HCT116 (cell line): Measurements from ENCODE around the gene SETD6. TPM values are rescaled to one million over a fixed set of nuclear protein-coding genes. Genes with fewer than 3 reads are reported as not detected.

Experiments
- ATAC-seq: fragments of 200-7000 bp; cut with Tn5 transposase; 2 replicates; pipeline ENCODE4 v1.9.1; 2020; ENCODE audit warnings: mild to moderate bottlenecking, moderate library complexity
- BruUV-seq: library from RNA; stranded (reverse); fragments of 400-500 nt; replicated peaks from 2 replicates; lab custom pipeline; 2021; lab: Mats Ljungman, UMichigan
- CTCF ChIA-PET: fragments of 300-600 bp; sonication (Branson Sonifier 250); formaldehyde crosslinking; loops from one replicate; lab custom pipeline; 2021; ENCODE audit warnings: antibody characterized with exemption; lab: Charles Lee
- POLR2A ChIA-PET: fragments of 300-600, 350-600 bp; sonication (Branson Sonifier 250); formaldehyde crosslinking; loops from one replicate; lab custom pipeline; 2021; ENCODE audit warnings: antibody characterized with exemption; lab: Charles Lee
- RAD21 ChIA-PET, 2 experiments: fragments of 300-600 bp; sonication (Branson Sonifier 250); formaldehyde crosslinking; loops; one replicate each; lab custom pipeline; 2023; ENCODE audit warnings: low total read pairs in 2 of 2; ENCODE audit not compliant: uncharacterized antibody in 2 of 2, unreplicated experiment in 2 of 2, low non-redundant PET in 1 of 2; lab: Charles Lee
- DNase-seq: peaks from one replicate; pipeline ENCODE4 v3.0.0-alpha.2; 2010; ENCODE audit warnings: low read depth, low spot score
- H2AFZ ChIP-seq: fragments of 200-600 bp; shearing (Covaris generic), sonication (generic); 2 replicates; pipeline ENCODE4 v1.6.1; 2017; ENCODE audit warnings: low read depth, mixed run types, mixed read lengths, antibody characterized with exemption, low read length; ENCODE audit not compliant: poor library complexity, severe bottlenecking
- H3K27ac ChIP-seq: 2 replicates; pipeline ENCODE4 v1.5.1; 2012; ENCODE audit warnings: low read depth, low read length
- H3K27me3 ChIP-seq: fragments of 200-600 bp; sonication (generic); 2 replicates; pipeline ENCODE4 v1.6.1; 2016; ENCODE audit warnings: mixed run types, low read length, mixed read lengths; ENCODE audit not compliant: insufficient read depth
- H3K36me3 ChIP-seq, 2 experiments: fragments of 200-500 bp in 1 of 2; fragments of 200-600 bp in 1 of 2; sonication (Bioruptor generic) in 1 of 2; sonication (generic) in 1 of 2; 2 replicates each; pipeline versions ENCODE4 v1.5.1 to v1.6.1; 2014 to 2016; ENCODE audit warnings: low read length in 2 of 2, inconsistent platforms in 1 of 2, mixed read lengths in 1 of 2, mixed run types in 1 of 2; ENCODE audit not compliant: insufficient read depth in 2 of 2, control insufficient read depth in 1 of 2
- H3K4me1 ChIP-seq, 2 experiments: fragments of 200-600 bp in 1 of 2; sonication (generic) in 1 of 2; 2 replicates each; pipeline versions ENCODE4 v1.5.1 to v1.6.1; 2012 to 2017; ENCODE audit warnings: low read length in 2 of 2, inconsistent platforms in 1 of 2, mild to moderate bottlenecking in 1 of 2, mixed read lengths in 1 of 2, mixed run types in 1 of 2, moderate library complexity in 1 of 2; ENCODE audit not compliant: insufficient read depth in 2 of 2, control insufficient read depth in 1 of 2
- H3K4me2 ChIP-seq: fragments of 200-600 bp; sonication (generic); 2 replicates; pipeline ENCODE4 v1.6.1; 2017; ENCODE audit warnings: mixed run types, low read length, mixed read lengths
- H3K4me3 ChIP-seq, 2 experiments: fragments of 200-600 bp in 1 of 2; sonication (generic) in 1 of 2; replicated peaks in 1 of 2; 2 replicates each; pipeline ENCODE4 v1.5.1; 2011 to 2016; ENCODE audit warnings: low read length in 2 of 2, control low read depth in 1 of 2, low read depth in 1 of 2, mild to moderate bottlenecking in 1 of 2, mixed read lengths in 1 of 2, mixed run types in 1 of 2
- H3K79me2 ChIP-seq: fragments of 200-600 bp; sonication (generic); 2 replicates; pipeline ENCODE4 v1.6.1; 2017; ENCODE audit warnings: mild to moderate bottlenecking, mixed run types, low read length, moderate library complexity, mixed read lengths; ENCODE audit not compliant: insufficient read depth
- H3K9ac ChIP-seq: fragments of 200-600 bp; sonication (generic); 2 replicates; pipeline ENCODE4 v1.6.1; 2016; ENCODE audit warnings: low read length, mixed read lengths
- H3K9me2 ChIP-seq: fragments of 200-600 bp; sonication (generic), shearing (Covaris generic); 2 replicates; pipeline ENCODE4 v1.6.1; 2017; ENCODE audit warnings: mixed run types, mild to moderate bottlenecking, moderate library complexity; ENCODE audit not compliant: insufficient read depth
- H3K9me3 ChIP-seq, 2 experiments: fragments of 200-500 bp in 1 of 2; fragments of 200-600 bp in 1 of 2; sonication (Bioruptor generic) in 1 of 2; sonication (generic) in 1 of 2; 2 replicates each; pipeline ENCODE4 v1.6.1; 2014 to 2017; ENCODE audit warnings: low read length in 2 of 2, mixed read lengths in 2 of 2, inconsistent platforms in 1 of 2, low read depth in 1 of 2, mild to moderate bottlenecking in 1 of 2, mixed run types in 1 of 2, moderate library complexity in 1 of 2; ENCODE audit not compliant: control insufficient read depth in 1 of 2, insufficient read depth in 1 of 2
- H4K20me1 ChIP-seq: fragments of 200-600 bp; sonication (generic), shearing (Covaris generic); 2 replicates; pipeline ENCODE4 v1.6.1; 2017; ENCODE audit warnings: mixed run types, mild to moderate bottlenecking, moderate library complexity; ENCODE audit not compliant: insufficient read depth
- CBX3 ChIP-seq: IDR thresholded peaks from 2 replicates; pipeline ENCODE4 v1.6.1; 2012; ENCODE audit warnings: low read depth
- CEBPB ChIP-seq: IDR thresholded peaks from 2 replicates; pipeline ENCODE4 v1.6.1; 2012; ENCODE audit warnings: low read depth
- EGR1 ChIP-seq: IDR thresholded peaks from 2 replicates; pipeline ENCODE4 v1.6.1; 2012; ENCODE audit warnings: low read depth
- ELF1 ChIP-seq: IDR thresholded peaks from 2 replicates; pipeline ENCODE4 v1.6.1; 2012; ENCODE audit warnings: low read depth, borderline replicate concordance
- EZH2 ChIP-seq: fragments of 200-600 bp; sonication (generic); IDR thresholded peaks from 2 replicates; pipeline ENCODE4 v1.6.1; 2017; ENCODE audit warnings: antibody characterized with exemption, mixed run types
- EZH2phosphoT487 ChIP-seq: fragments of 200-600 bp; IDR thresholded peaks from 2 replicates; pipeline ENCODE4 v1.6.1; 2018; ENCODE audit warnings: antibody characterized with exemption, borderline replicate concordance
- FOSL1 ChIP-seq: IDR thresholded peaks from 2 replicates; pipeline ENCODE4 v1.6.1; 2012; ENCODE audit warnings: low read depth
- JUND ChIP-seq: IDR thresholded peaks from 2 replicates; pipeline ENCODE4 v1.6.1; 2012
- MAX ChIP-seq: IDR thresholded peaks from 2 replicates; pipeline ENCODE4 v1.6.1; 2012
- POLR2AphosphoS5 ChIP-seq: IDR thresholded peaks from 2 replicates; pipeline ENCODE4 v1.6.1; 2011; ENCODE audit warnings: mild to moderate bottlenecking, low read depth, low read length, moderate library complexity
- RAD21 ChIP-seq: IDR thresholded peaks from 2 replicates; pipeline ENCODE4 v1.6.1; 2012; ENCODE audit warnings: low read depth, mild to moderate bottlenecking
- SIN3A ChIP-seq: IDR thresholded peaks from 2 replicates; pipeline ENCODE4 v1.6.1; 2012; ENCODE audit warnings: low read depth
- SP1 ChIP-seq: IDR thresholded peaks from 2 replicates; pipeline ENCODE4 v1.6.1; 2012; ENCODE audit warnings: low read depth
- SRF ChIP-seq: IDR thresholded peaks from 2 replicates; pipeline ENCODE4 v1.6.1; 2012; ENCODE audit warnings: low read depth
- TCF7L2 ChIP-seq: IDR thresholded peaks from 2 replicates; pipeline ENCODE4 v1.7.0; 2011; ENCODE audit warnings: borderline replicate concordance, inconsistent platforms; ENCODE audit not compliant: insufficient read depth, insufficient read length; ENCODE audit errors: extremely low read depth
- ZBTB33 ChIP-seq: IDR thresholded peaks from 2 replicates; pipeline ENCODE4 v1.6.1; 2011; ENCODE audit warnings: mild to moderate bottlenecking, low read length, moderate library complexity; ENCODE audit not compliant: insufficient replicate concordance; ENCODE audit errors: extremely low read depth
- intact Hi-C: fragments of 100-400 bp; cut with micrococcal nuclease; formaldehyde crosslinking; loops from 2 replicates; pipeline ENCODE4 v1.10.0; 2022
- total RNA-seq: library from RNA; stranded (reverse); gene quantifications from one replicate; pipeline ENCODE4 v1.2.1, GENCODE V29; 2021; ENCODE audit not compliant: unreplicated experiment
- TF ChIP-seq, protein P1 (sequence below), 3 experiments: fragments of 200-600 bp in 1 of 3; sonication (generic) in 1 of 3; IDR thresholded peaks in 2 of 3; conservative IDR thresholded peaks in 1 of 3; 2 replicates each; pipeline ENCODE4 v1.5.1; 2012 to 2017; ENCODE audit warnings: low read depth in 2 of 3, low read length in 2 of 3, antibody characterized with exemption in 1 of 3, borderline replicate concordance in 1 of 3, control low read depth in 1 of 3, mild to moderate bottlenecking in 1 of 3, mixed read lengths in 1 of 3, mixed run types in 1 of 3, moderate library complexity in 1 of 3; ENCODE audit not compliant: insufficient read depth in 1 of 3
- TF ChIP-seq, protein P2 (sequence below): IDR thresholded peaks from 2 replicates; pipeline ENCODE4 v1.6.1; 2012
- TF ChIP-seq, protein P3 (sequence below): IDR thresholded peaks from 2 replicates; pipeline ENCODE4 v1.6.1; 2012; ENCODE audit warnings: low read depth

Gene SETD6
- total RNA-seq, 1 experiment from 2014 or later, result 26.6 TPM

GRCh38 chr16:58502217-58502921 is 12.9 kb upstream of the SETD6 start:
- Histone ChIP-seq H4K20me1 (no peaks in the 10 kb centered on the region), H3K4me3 (no peak overlapping the region), H3K9me2 (no peaks in the 10 kb centered on the region), H3K27ac (no peak overlapping the region), H3K27me3 (no peaks in the 10 kb centered on the region), H3K9ac (no peak overlapping the region), H3K9me3 (no peaks in the 10 kb centered on the region), H2AFZ (no peak overlapping the region), H3K36me3 (no peaks in the 10 kb centered on the region), H3K4me1 (peaks cover 4 to 28% of the 10 kb centered on the region in 2 experiments; a peak in 3 of 4 replicates), H3K4me2 (no peak overlapping the region), H3K79me2 (no peaks in the 10 kb centered on the region)
- TSS peak; percentile 32 for BruUV-seq
- RAD21 ChIA-PET, result no interaction called here
- TF ChIP-seq TCF7L2 (no peak), ZBTB33 (no peak), RAD21 (no peak), MAX (no peak), SIN3A (no peak), EZH2phosphoT487 (no peak), POLR2AphosphoS5 (no peak), SRF (no peak), EZH2 (no peak), CBX3 (no peak), CEBPB (no peak), SP1 (no peak), EGR1 (no peak), FOSL1 (no peak), ELF1 (no peak), JUND (no peak)
- TF ChIP-seq, protein P1, sequence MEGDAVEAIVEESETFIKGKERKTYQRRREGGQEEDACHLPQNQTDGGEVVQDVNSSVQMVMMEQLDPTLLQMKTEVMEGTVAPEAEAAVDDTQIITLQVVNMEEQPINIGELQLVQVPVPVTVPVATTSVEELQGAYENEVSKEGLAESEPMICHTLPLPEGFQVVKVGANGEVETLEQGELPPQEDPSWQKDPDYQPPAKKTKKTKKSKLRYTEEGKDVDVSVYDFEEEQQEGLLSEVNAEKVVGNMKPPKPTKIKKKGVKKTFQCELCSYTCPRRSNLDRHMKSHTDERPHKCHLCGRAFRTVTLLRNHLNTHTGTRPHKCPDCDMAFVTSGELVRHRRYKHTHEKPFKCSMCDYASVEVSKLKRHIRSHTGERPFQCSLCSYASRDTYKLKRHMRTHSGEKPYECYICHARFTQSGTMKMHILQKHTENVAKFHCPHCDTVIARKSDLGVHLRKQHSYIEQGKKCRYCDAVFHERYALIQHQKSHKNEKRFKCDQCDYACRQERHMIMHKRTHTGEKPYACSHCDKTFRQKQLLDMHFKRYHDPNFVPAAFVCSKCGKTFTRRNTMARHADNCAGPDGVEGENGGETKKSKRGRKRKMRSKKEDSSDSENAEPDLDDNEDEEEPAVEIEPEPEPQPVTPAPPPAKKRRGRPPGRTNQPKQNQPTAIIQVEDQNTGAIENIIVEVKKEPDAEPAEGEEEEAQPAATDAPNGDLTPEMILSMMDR (IDR thresholded peaks at IDR 0.05 in 2 of 3, conservative IDR thresholded peaks at IDR 0.05 in 1 of 3; ENCODE audit: borderline replicate concordance in 1 of 3, insufficient read depth in 1 of 3, low read depth in 2 of 3, low read length in 2 of 3), result no peak
- TF ChIP-seq, protein P2, sequence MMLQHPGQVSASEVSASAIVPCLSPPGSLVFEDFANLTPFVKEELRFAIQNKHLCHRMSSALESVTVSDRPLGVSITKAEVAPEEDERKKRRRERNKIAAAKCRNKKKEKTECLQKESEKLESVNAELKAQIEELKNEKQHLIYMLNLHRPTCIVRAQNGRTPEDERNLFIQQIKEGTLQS, result no peak
- TF ChIP-seq, protein P3, sequence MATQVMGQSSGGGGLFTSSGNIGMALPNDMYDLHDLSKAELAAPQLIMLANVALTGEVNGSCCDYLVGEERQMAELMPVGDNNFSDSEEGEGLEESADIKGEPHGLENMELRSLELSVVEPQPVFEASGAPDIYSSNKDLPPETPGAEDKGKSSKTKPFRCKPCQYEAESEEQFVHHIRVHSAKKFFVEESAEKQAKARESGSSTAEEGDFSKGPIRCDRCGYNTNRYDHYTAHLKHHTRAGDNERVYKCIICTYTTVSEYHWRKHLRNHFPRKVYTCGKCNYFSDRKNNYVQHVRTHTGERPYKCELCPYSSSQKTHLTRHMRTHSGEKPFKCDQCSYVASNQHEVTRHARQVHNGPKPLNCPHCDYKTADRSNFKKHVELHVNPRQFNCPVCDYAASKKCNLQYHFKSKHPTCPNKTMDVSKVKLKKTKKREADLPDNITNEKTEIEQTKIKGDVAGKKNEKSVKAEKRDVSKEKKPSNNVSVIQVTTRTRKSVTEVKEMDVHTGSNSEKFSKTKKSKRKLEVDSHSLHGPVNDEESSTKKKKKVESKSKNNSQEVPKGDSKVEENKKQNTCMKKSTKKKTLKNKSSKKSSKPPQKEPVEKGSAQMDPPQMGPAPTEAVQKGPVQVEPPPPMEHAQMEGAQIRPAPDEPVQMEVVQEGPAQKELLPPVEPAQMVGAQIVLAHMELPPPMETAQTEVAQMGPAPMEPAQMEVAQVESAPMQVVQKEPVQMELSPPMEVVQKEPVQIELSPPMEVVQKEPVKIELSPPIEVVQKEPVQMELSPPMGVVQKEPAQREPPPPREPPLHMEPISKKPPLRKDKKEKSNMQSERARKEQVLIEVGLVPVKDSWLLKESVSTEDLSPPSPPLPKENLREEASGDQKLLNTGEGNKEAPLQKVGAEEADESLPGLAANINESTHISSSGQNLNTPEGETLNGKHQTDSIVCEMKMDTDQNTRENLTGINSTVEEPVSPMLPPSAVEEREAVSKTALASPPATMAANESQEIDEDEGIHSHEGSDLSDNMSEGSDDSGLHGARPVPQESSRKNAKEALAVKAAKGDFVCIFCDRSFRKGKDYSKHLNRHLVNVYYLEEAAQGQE, result no peak
- ATAC-seq, result no peak
- no peak for DNase-seq
- CTCF ChIA-PET, result no interaction called here
- POLR2A ChIA-PET, result no interaction called here
- intact Hi-C loops, result no loop called here
